Sigmoid colon (tissue), 7 donors: ENCODE measurements around the gene SMAD3. TPM values are rescaled to one million over a fixed set of nuclear protein-coding genes. Genes with fewer than 3 reads are reported as not detected.
A peak's percentile ranks its signal among the peaks of the same experiment; 100 is the strongest.

Source experiments
- DNase-seq: peaks from one replicate; pipeline ENCODE4 v3.0.0-alpha.2; 2019
- H3K27ac ChIP-seq, 4 donors: fragments of 200-600 bp; sonication (generic); one replicate each; pipeline ENCODE4 v1.5.1; 2016 to 2019; ENCODE audit warnings: mild to moderate bottlenecking in 1 of 4
- H3K27me3 ChIP-seq, 3 donors: fragments of 200-600 bp; sonication (generic); one replicate each; pipeline ENCODE4 v1.5.1; 2019; ENCODE audit warnings: mild to moderate bottlenecking in 1 of 3
- H3K36me3 ChIP-seq, 4 donors: fragments of 200-600 bp; sonication (generic); one replicate each; pipeline ENCODE4 v1.5.1; 2016 to 2019
- H3K4me1 ChIP-seq, 4 donors: fragments of 200-600 bp; sonication (generic); one replicate each; pipeline ENCODE4 v1.5.1; 2017 to 2019
- H3K4me3 ChIP-seq, 4 donors: fragments of 200-600 bp; sonication (generic); one replicate each; pipeline ENCODE4 v1.5.1; 2017 to 2019; ENCODE audit warnings: mild to moderate bottlenecking in 2 of 4, moderate library complexity in 1 of 4
- H3K9me3 ChIP-seq, 4 donors: fragments of 200-600 bp in 3 of 4; sonication (generic) in 3 of 4; one replicate each; pipeline versions ENCODE4 v1.5.1 to v1.6.1; 2013 to 2019
- CTCF ChIP-seq, 4 experiments: fragments of 450-650 bp in 3 of 4; fragments of 200-600 bp in 1 of 4; IDR thresholded peaks; one replicate each; pipeline ENCODE4 v1.5.1; 2016 to 2019; ENCODE audit warnings: antibody characterized with exemption in 4 of 4, mild to moderate bottlenecking in 3 of 4, moderate library complexity in 2 of 4
- EP300 ChIP-seq, 4 donors: sonication (generic); formaldehyde crosslinking; IDR thresholded peaks; one replicate each; pipeline ENCODE4 v1.6.1; 2017; ENCODE audit warnings: antibody characterized with exemption in 4 of 4
- POLR2A ChIP-seq, 2 donors: fragments of 450-650 bp; IDR thresholded peaks; one replicate each; pipeline ENCODE4 v1.6.1; 2016; ENCODE audit warnings: antibody characterized with exemption in 2 of 2, mild to moderate bottlenecking in 2 of 2, moderate library complexity in 2 of 2
- POLR2AphosphoS5 ChIP-seq, 4 donors: sonication (generic); formaldehyde crosslinking; IDR thresholded peaks; one replicate each; pipeline ENCODE4 v1.6.1; 2017; ENCODE audit warnings: antibody characterized with exemption in 4 of 4
- WGBS, 2 donors: extraction: QIAGEN DNeasy Blood & Tissue Kit; methylation state at CpG; one replicate each; pipeline ENCODE4 v1.1.7; 2013; 5-methylcytosine and 5-hydroxymethylcytosine counted together
- intact Hi-C: fragments of 100-400 bp; cut with DNase I; formaldehyde crosslinking; loops from one replicate; pipeline ENCODE4 v1.15.1; 2023
- polyA plus RNA-seq, 3 donors: library from polyadenylated mRNA; stranded (reverse); fragments of 200-250 nt; gene quantifications; one replicate each; pipeline ENCODE4 v1.2.3, GENCODE V29; 2013
- total RNA-seq, 4 donors: library from RNA; depleted of rRNA; stranded (reverse); fragments of >200 nt; gene quantifications; one replicate each; pipeline ENCODE4 v1.1.0, GENCODE V29; 2016
- donor health status: healthy with polysubstance abuse.
- donor health status: Bipolar disorder and iron deficiency.
- donor health status: healthy.

The SMAD3 gene
- total and polyA plus RNA-seq, 7 donors = 12.5 to 28.2 (median 18.4) TPM

- H3K4me1 ChIP-seq = peaks cover 0 to 40% (median 17%) of the 10 kb centered on the region in 4 donors
- no peaks in the 10 kb centered on the region for H3K27me3 ChIP-seq
- H3K4me3 ChIP-seq = no peak overlapping the region
- intact Hi-C loops = no loop called here
- no peaks in the 10 kb centered on the region for H3K9me3 ChIP-seq
- H3K27ac ChIP-seq = no peak overlapping the region
- peak; percentile 60 for DNase-seq
- TF ChIP-seq POLR2AphosphoS5 (IDR thresholded peaks at IDR 0.05) = no peak
- no peak for TF ChIP-seq CTCF (IDR thresholded peaks at IDR 0.05)
- TF ChIP-seq EP300 (IDR thresholded peaks at IDR 0.05) = no peak
- no peak for TF ChIP-seq POLR2A (IDR thresholded peaks at IDR 0.05)
- H3K36me3 ChIP-seq = peaks cover 5 to 52% (median 15%) of the 10 kb centered on the region in 4 donors
- 87 to 89% methylated on average over 34 of the region's 34 CpGs for WGBS, 2 donors
These were observed 100.2 kb downstream of the SMAD3 start for GRCh38 chr15:67165254-67166253.

GRCh38 chr15:67166280-67167009 lies 101.0 kb downstream of the SMAD3 start:
- H3K4me3 ChIP-seq = no peak overlapping the region
- no peaks in the 10 kb centered on the region for H3K27me3 ChIP-seq
- peaks cover 5 to 56% (median 15%) of the 10 kb centered on the region in 4 donors for H3K36me3 ChIP-seq
- WGBS, 2 donors = 84 to 86% methylated on average over 13 of the region's 13 CpGs
- TF ChIP-seq EP300 (IDR thresholded peaks at IDR 0.05) (no peak), POLR2AphosphoS5 (IDR thresholded peaks at IDR 0.05) (no peak), CTCF (IDR thresholded peaks at IDR 0.05) (no peak), POLR2A (IDR thresholded peaks at IDR 0.05) (no peak)
- no peaks in the 10 kb centered on the region for H3K9me3 ChIP-seq
- peaks cover 0 to 38% (median 17%) of the 10 kb centered on the region in 4 donors for H3K4me1 ChIP-seq
- peak; percentile 33 for DNase-seq
- H3K27ac ChIP-seq = no peak overlapping the region
- intact Hi-C loops = no loop called here

GRCh38 chr15:67167091-67167490 lies 101.7 kb downstream of the SMAD3 start:
- WGBS, 2 donors = 83 to 97% methylated on average over 4 of the region's 4 CpGs
- Histone ChIP-seq H3K4me3 (no peak overlapping the region), H3K9me3 (no peaks in the 10 kb centered on the region), H3K27me3 (no peaks in the 10 kb centered on the region), H3K36me3 (peaks cover 5 to 58% (median 16%) of the 10 kb centered on the region in 4 donors), H3K27ac (peak overlapping the region in 2 of 4 donors; percentile 29 to 48), H3K4me1 (peaks cover 0 to 32% (median 17%) of the 10 kb centered on the region in 4 donors)
- DNase-seq = no peak
- TF ChIP-seq EP300 (IDR thresholded peaks at IDR 0.05) (no peak), POLR2A (IDR thresholded peaks at IDR 0.05) (no peak), CTCF (IDR thresholded peaks at IDR 0.05) (no peak), POLR2AphosphoS5 (IDR thresholded peaks at IDR 0.05) (no peak)
- intact Hi-C loops = no loop called here

GRCh38 chr15:67168694-67169093 lies 103.3 kb downstream of the SMAD3 start:
- WGBS, 2 donors = 83 to 87% methylated on average over 6 of the region's 6 CpGs
- Histone ChIP-seq H3K36me3 (peaks cover 5 to 65% (median 21%) of the 10 kb centered on the region in 4 donors), H3K27ac (peak overlapping the region in 2 of 4 donors; percentile 1 to 48), H3K4me3 (no peak overlapping the region), H3K4me1 (peaks cover 0 to 28% (median 17%) of the 10 kb centered on the region in 4 donors), H3K9me3 (no peaks in the 10 kb centered on the region), H3K27me3 (no peaks in the 10 kb centered on the region)
- intact Hi-C loops = no loop called here
- TF ChIP-seq POLR2AphosphoS5 (IDR thresholded peaks at IDR 0.05) = no peak
- no peak for TF ChIP-seq EP300 (IDR thresholded peaks at IDR 0.05)
- TF ChIP-seq CTCF (IDR thresholded peaks at IDR 0.05) = no peak
- no peak for TF ChIP-seq POLR2A (IDR thresholded peaks at IDR 0.05)
- DNase-seq = no peak
